DMS79 (cell line): Measurements from ENCODE around the gene ZFP36L2.
"Not testable (repeated sequence)": the region's sequence is repeated elsewhere in the genome, so short reads cannot be mapped to it uniquely, and the experiment has no call there.

Experiments
- DNase-seq: peaks from one replicate; lab custom pipeline; 2025; lab: John Stamatoyannopoulos, UW

The ZFP36L2 gene

DNA sequence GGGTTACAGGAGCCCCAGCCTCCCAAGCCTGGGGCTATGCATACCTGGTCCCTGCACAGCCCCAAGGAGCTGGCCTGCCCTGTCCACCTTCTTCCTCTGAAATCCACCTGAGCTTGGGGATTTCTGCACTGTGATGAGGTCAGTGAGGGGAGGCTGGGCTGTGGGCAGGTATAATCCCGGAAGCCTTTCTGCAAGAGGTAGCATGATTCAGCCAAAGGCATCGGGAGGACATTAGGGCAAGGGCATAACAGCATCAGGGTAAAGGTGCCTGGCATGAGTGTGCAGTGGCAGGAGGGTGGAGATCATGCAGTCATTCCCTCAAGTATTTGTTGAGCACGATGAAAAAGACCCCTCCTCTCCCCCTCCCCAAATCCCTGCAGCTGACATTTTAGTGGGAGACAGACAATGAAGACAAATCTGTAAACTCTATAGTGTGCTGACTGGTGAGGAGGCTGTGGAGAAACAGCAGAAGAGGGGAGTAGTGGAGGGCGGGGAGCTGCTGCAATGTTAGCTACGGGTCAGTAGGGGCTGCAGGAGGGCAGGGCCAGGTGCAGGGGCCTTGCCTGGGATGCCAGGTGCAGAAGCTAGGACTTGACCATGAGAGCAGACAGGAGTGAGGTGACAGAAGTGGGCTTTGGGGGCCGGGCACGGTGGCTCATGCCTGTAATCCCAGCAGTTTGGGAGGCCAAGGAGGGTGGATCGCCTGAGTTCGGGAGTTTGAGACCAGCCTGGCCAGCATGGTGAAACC is 18.7 kb downstream of the ZFP36L2 start:
- DNase-seq = no peak

- DNase-seq = no peak
Measured at GRCh38 chr2:43206602-43207001, 19.8 kb downstream of the ZFP36L2 start.

DNA sequence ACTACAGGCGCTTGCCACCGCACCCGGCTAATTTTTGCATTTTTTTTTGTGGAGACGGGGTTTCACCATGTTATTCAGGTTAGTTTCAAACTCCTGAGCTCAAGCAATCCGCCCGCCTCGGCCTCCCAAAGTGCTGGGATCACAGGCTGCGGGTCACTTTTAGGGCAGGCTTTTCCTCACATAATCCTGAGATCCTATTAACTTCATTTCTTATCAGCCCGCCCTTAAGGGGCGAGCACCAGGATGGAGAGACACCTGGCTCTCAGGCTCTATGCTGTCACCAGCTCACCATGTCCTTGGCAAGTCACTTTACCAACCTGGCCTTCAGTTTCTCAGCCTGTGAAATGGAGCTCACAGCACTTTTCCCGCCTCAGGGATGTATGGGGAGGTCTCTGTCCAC is 23.0 kb downstream of the ZFP36L2 start:
- DNase-seq = no peak

- no peak for DNase-seq
Measured at GRCh38 chr2:43202289-43202688, 24.1 kb downstream of the ZFP36L2 start.

GRCh38 chr2:43201497-43201896 is 24.9 kb downstream of the ZFP36L2 start:
- no peak for DNase-seq

DNA sequence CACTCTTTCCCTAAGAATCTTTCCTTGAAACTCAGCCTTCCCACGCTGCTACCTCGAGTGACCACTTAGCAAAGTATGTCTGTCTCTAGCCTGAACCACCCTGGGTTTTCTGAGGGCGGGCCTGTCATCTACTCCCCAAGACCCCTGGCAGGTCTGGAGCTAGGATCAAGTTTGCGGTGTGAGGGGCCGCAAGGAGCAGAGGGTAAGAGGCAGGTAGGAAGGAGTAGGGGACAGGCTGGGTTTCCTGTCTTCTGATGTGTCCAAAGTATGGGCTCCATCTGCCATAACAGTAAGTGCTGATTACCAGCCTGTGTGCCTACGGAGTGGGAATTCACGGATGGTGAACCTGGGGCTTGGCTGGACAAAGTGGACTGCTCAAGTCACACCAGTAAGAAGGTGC is 25.4 kb downstream of the ZFP36L2 start:
- no peak for DNase-seq

DNA sequence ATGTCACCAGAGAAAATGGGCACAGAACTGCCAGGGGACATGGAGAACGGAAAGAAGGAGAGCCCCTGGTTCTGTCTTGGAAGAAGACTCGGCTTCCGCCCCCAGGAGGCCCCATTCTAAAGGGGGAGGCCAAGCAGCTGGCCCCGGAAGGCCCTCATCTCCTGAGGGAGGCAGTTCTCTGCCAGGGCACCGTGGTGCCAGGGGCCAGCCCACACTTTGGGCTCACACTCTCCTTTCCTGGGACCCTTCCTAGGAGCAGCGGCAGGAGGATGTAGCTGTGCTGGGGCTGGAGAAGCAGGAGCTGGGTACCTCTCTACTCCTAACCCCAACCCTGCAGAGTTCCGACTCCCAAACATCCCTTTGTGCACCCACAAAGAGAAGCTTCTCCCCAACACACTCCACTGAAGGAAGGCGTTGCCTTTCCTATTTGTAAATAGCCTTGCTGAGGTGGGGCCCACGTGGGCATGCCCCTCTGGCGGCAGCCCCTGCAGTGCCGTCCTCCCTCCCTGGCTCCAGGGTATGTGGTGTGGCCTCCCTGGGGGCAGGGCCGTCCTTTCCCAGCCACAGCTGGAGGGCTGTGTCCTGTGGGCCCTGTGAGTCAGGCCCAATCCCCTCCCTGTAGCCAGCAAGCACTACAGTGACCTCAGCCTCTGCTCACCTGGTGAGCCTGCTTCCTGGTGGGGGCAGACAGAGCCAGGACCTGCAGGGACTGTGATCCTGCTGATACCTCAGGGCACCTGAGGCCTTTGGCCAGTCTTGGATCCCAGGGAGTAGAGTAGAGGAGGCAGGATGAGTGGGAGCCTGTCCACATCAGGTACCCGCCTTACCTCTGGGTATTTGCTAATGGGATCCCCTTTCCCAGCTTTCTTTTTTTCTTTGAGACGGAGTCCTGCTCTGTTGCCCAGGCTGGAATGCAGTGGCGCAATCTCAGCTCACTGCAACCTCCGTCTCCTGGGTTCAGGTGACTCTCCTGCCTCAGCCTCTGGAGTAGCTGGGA is 26.6 kb downstream of the ZFP36L2 start:
- DNase-seq = no peak

DNA sequence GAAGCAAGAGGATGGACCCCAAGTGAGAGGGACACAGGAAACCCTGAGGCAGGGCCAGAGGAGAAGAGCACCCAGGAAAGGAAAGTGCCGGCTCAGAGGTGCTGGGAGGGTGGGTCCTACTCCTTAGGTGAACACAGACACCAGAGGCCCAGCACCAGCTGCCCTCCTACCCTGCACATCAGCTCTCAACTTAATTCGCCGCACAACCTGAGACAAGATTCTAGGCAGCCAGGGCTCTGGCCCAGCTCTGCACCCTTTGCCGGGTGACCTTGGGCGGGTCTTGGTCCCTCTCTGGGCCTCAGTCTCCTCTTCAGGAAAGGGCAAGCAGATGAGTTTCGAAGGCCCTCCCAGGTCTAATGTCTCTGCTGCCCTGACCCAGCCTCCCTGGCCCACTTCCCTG is 28.1 kb downstream of the ZFP36L2 start:
- no peak for DNase-seq

DNA sequence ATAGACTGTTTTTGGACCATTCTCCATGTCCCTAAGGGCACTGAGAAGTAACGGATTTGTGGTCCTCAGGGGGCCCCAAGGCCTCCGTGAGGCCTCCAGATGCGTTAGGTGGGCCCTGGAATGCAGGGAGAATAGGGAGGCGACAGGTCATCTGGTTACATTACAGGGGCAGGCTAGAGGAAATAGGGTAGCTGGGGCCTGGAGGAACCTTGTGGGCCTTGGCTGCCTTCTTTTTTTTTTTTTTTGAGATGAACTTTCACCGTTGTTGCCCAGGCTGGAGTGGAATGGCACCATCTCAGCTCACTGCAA is 28.9 kb downstream of the ZFP36L2 start:
- DNase-seq = no peak

DNA sequence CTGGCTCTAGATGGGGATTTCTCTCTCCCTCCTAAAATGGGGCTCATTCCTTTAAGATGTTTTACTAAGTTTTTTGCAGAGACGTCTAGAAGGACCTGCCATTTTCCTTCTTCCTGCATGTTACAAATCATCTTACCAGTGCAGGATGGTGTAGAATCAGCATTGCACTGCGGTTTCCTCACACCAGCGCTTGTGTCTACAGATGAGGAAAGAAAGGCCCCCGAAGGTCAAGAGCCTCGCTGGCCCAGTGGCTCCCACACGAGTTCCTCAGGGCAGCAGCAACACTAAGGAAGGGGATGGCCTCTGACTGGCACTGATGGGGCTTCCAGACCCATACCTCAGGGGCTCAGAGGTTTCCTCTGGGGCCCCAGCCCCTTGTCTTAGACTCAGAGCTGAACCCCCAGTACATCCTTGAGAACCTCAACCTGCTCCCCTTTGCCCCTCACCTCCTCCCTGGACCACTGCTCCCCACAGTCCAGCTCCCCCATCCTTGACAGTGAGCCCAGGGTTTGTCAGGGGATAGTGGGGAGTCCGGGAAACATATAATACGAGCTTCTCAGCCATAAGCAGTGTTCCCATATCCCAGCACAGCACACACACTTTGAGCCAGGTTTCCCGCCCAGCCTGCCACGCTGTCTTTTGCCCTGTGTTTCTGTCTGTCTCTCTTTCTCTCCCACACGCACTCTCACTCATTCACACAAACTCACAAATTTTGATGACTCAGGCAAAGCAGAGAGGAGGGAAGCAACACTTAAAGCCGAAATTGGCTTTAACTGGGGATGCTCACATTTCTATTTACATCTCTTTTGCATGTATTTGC is 29.4 kb downstream of the ZFP36L2 start:
- no peak for DNase-seq

DNA sequence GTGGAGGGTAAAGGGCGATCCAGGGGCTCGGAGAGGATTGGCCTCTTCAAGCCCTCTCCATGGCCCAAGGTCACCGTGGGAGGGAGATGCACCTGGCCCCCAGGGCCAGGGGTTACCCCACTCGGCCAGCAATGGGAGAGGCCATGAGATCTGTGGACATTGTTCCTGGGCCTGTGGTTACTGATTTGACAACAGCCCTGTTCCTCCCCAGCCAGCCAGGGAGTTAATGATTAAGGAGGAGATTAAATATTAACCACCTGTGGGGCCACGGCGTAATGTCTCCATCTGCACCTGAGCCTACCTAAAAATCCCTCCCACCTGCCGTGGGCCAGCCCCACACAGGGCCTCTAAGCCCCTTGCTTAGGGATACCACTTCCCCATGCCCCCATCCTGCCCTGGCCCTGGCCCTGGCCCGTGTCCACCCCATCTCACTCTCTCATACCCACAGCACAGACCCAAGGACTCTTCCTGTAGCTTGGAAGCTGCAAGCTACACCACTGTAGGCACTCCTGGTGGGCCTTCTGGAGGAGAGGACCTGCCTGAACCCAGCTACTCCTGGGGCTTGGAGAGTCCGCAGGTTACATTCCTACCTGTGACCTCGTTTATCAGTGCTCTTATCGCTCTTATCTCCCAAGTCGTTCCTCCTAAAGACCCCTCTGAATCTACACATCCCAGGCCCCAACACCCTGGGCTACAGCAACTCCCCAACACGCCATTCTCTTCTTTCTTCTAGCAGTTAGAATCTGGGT is 32.1 kb downstream of the ZFP36L2 start:
- no peak for DNase-seq

DNA sequence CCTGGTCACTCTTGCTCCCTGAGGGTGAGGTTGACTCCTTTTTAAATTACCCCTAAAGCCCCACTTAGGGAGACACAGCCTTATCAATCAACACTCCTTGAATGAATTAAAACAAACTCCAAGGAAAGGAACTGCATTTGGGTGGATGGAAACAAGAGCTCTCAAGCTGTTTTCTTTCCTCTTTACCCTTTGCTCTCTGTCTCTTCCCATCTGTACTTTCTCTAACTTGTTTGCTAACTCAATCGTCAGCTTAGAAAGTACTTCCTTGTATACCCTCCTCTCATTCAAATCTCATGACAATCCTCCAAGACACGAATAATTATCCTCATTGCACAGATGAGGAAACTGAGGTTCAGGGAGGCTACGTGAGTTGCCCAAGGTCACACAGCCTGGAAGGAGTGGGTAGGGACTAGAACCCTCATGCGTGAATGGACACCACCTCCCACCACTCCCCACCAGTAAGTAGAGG is 32.7 kb downstream of the ZFP36L2 start:
- no peak for DNase-seq

GRCh38 chr2:43192744-43193651 is 33.4 kb downstream of the ZFP36L2 start:
- DNase-seq = no peak

DNA sequence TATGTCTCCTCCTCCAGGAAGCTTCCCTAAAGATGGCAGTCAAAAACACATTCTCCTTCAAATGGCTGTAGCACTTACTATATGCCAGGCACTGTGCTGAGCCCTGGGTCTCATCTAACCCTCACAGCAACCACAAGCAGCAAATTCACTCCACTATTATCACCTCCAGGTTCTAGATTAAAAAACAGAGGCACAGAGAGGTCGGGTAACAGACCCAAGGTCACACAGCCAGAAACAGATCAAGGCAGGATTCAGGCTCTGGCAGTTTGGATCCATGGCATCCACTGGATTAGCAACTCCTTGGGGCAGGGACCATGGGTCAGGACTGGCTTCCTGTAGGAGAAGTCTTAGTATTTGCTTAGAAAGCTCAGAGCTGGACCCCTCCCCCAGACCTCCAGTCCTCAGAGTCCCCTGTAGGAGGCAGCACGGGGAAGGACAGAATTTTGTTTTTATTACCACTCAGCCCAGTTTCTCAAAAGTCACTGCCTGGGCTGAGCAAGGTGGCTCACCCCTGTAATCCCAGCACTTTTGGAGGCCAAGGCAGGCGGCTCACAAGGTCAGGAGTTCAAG is 34.4 kb downstream of the ZFP36L2 start:
- no peak for DNase-seq

GRCh38 chr2:43190311-43191052 is 35.9 kb downstream of the ZFP36L2 start:
- DNase-seq = no peak

DNA sequence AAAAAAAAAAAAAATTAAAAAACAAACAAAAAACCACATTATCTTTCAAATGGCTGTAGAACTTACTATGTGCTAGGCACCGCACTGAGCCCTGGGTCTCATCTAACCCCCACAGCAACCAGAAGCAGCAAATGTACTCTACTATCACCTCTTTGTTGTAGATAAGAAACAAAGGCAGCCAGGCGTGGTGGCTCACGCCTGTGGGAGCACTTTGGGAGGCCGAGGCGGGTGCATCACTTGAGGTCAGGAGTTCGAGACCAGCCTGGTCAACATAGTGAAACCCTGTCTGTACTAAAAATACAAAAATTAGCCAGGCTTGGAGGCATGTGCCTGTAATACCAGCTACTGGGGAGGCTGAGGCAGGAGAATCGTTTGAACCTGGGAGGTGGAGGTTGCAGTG is 36.5 kb downstream of the ZFP36L2 start:
- DNase-seq = not testable (repeated sequence)

DNA sequence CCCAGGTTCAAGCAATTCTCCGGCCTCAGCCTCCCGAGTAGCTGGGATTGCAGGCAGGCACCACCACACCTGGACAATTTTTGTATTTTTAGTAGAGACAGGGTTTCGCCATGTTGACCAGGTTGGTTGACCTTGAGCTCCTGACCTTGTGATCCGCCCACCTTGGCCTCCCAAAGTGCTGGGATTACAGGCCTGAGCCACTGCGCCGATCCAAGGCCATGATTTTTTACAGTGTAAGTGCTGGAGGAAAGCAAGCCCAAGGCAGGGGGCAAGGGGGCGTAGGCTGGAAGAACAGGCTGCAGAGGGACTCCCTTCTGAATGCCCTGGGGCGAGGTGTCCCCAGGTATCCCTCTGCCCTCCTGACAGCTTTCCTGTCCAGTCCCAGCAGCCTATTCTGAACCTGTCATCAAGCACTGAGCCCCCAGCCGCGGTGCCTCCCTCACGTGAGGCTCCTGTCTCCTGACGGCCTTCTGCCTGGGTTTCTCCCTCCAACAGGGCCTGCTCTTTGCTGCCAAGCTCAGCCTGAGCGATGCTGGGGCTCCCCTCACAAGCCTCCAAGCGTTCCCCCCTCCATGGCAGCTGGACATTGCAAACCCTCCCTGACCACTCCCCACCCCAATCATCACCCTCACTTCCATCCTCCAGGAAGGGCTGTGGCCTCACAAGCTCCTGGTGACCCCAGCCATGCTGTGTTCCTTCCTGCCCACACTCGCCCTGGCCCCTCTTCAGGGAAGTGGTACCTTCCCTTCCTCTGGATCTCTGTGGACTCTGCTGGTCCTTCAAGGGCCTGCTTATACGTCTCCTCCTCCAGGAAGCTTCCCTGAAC is 37.6 kb downstream of the ZFP36L2 start:
- DNase-seq = no peak

- DNase-seq = no peak
Measured at GRCh38 chr2:43186679-43187374, 39.6 kb downstream of the ZFP36L2 start.
